Activated T-cell treated with anti-CD3 and anti-CD28 coated beads, Interleukin-2, amount 50 U/mL, for 4 hours (primary cell): ENCODE results near the gene UTS2R. TPM values are rescaled to one million over a fixed set of nuclear protein-coding genes. Genes with fewer than 3 reads are reported as not detected.

Source experiments
- ATAC-seq, 2 donors: fragments of 200-7000 bp; cut with Tn5 transposase; one replicate each; pipeline ENCODE4 v1.10.0; 2021
- DNase-seq: peaks from one replicate; pipeline ENCODE4 v3.0.0-alpha.2; 2020
- H3K27me3 Mint-ChIP-seq: one replicate; pipeline ENCODE4 v1.8.0; 2021; ENCODE audit warnings: low read depth, mixed read lengths
- H3K36me3 Mint-ChIP-seq: one replicate; pipeline ENCODE4 v1.8.0; 2022; ENCODE audit warnings: mixed read lengths; ENCODE audit not compliant: insufficient read depth
- H3K4me1 Mint-ChIP-seq: one replicate; pipeline ENCODE4 v1.8.0; 2021; ENCODE audit warnings: low read depth, mixed read lengths
- H3K4me3 Mint-ChIP-seq: one replicate; pipeline ENCODE4 v1.8.0; 2021; ENCODE audit warnings: mild to moderate bottlenecking, moderate library complexity, mixed read lengths
- H3K9me3 Mint-ChIP-seq: one replicate; pipeline ENCODE4 v1.8.0; 2021; ENCODE audit warnings: mixed read lengths
- total RNA-seq, 3 donors: library from RNA; stranded (reverse); gene quantifications; one replicate each; pipeline ENCODE4 v1.2.1, GENCODE V29; 2021

UTS2R gene
- total RNA-seq, result not detected

GRCh38 chr17:82371333-82372248 is at the start of gene UTS2R:
UTS2R (plus strand) TSS chr17:82371765; CDS start chr17:82374325, 2,560 bp downstream.
- ATAC-seq, result no peak
- no peak for DNase-seq
- Mint-ChIP-seq H3K4me3 (peak within 1 kb of the TSS; percentile 71), H3K27me3 (peaks cover 44% of the 10 kb centered on the region), H3K9me3 (no peaks in the 10 kb centered on the region), H3K4me1 (peaks cover 21% of the 10 kb centered on the region), H3K36me3 (no peaks in the 10 kb centered on the region)

GRCh38 chr17:82321947-82322466 is 49.6 kb upstream of the UTS2R start:
- H3K27me3 Mint-ChIP-seq, result no peaks in the 10 kb centered on the region
- no peaks in the 10 kb centered on the region for H3K36me3 Mint-ChIP-seq
- peaks cover 22% of the 10 kb centered on the region for H3K4me1 Mint-ChIP-seq
- ATAC-seq (no peak), DNase-seq (no peak)
- no peaks in the 10 kb centered on the region for H3K9me3 Mint-ChIP-seq
- H3K4me3 Mint-ChIP-seq, result peak overlapping the region; percentile 80

- peaks cover 22% of the 10 kb centered on the region for H3K4me1 Mint-ChIP-seq
- no peak for DNase-seq
- peak overlapping the region; percentile 80 for H3K4me3 Mint-ChIP-seq
- no peak for ATAC-seq
- no peaks in the 10 kb centered on the region for H3K27me3 Mint-ChIP-seq
- H3K9me3 Mint-ChIP-seq, result no peaks in the 10 kb centered on the region
- H3K36me3 Mint-ChIP-seq, result no peaks in the 10 kb centered on the region
These were observed 48.8 kb upstream of the UTS2R start for GRCh38 chr17:82322526-82323453.

- DNase-seq, result no peak
- Mint-ChIP-seq H3K36me3 (no peaks in the 10 kb centered on the region), H3K9me3 (no peaks in the 10 kb centered on the region), H3K4me3 (peak overlapping the region; percentile 56), H3K4me1 (peaks cover 22% of the 10 kb centered on the region), H3K27me3 (no peaks in the 10 kb centered on the region)
- ATAC-seq, result no peak
These were observed 47.9 kb upstream of the UTS2R start for GRCh38 chr17:82323514-82324234.

GRCh38 chr17:82324566-82325285 is 46.8 kb upstream of the UTS2R start:
- DNase-seq (no peak), ATAC-seq (no peak)
- no peaks in the 10 kb centered on the region for H3K27me3 Mint-ChIP-seq
- H3K4me1 Mint-ChIP-seq, result peaks cover 22% of the 10 kb centered on the region
- no peaks in the 10 kb centered on the region for H3K9me3 Mint-ChIP-seq
- peak overlapping the region; percentile 43 for H3K4me3 Mint-ChIP-seq
- H3K36me3 Mint-ChIP-seq, result no peaks in the 10 kb centered on the region

GRCh38 chr17:82325286-82326180 is 46.0 kb upstream of the UTS2R start:
- ATAC-seq, result no peak
- DNase-seq, result no peak
- no peaks in the 10 kb centered on the region for H3K9me3 Mint-ChIP-seq
- peaks cover 22% of the 10 kb centered on the region for H3K4me1 Mint-ChIP-seq
- no peaks in the 10 kb centered on the region for H3K27me3 Mint-ChIP-seq
- H3K4me3 Mint-ChIP-seq, result no peak overlapping the region
- H3K36me3 Mint-ChIP-seq, result no peaks in the 10 kb centered on the region

GRCh38 chr17:82327289-82327688 is 44.3 kb upstream of the UTS2R start:
- Mint-ChIP-seq H3K27me3 (no peaks in the 10 kb centered on the region), H3K9me3 (no peaks in the 10 kb centered on the region), H3K4me1 (peaks cover 18% of the 10 kb centered on the region), H3K36me3 (no peaks in the 10 kb centered on the region), H3K4me3 (no peak overlapping the region)
- ATAC-seq, result no peak
- no peak for DNase-seq

GRCh38 chr17:82327757-82328140 is 43.8 kb upstream of the UTS2R start:
- Mint-ChIP-seq H3K27me3 (peaks cover 1% of the 10 kb centered on the region), H3K9me3 (no peaks in the 10 kb centered on the region), H3K4me3 (no peak overlapping the region), H3K36me3 (no peaks in the 10 kb centered on the region), H3K4me1 (peaks cover 18% of the 10 kb centered on the region)
- DNase-seq (no peak), ATAC-seq (no peak)

- DNase-seq (no peak), ATAC-seq (no peak)
- Mint-ChIP-seq H3K9me3 (no peaks in the 10 kb centered on the region), H3K27me3 (peaks cover 2% of the 10 kb centered on the region), H3K36me3 (no peaks in the 10 kb centered on the region), H3K4me1 (peaks cover 19% of the 10 kb centered on the region), H3K4me3 (no peak overlapping the region)
These were observed 43.2 kb upstream of the UTS2R start for GRCh38 chr17:82328141-82328993.

- no peaks in the 10 kb centered on the region for H3K9me3 Mint-ChIP-seq
- no peak overlapping the region for H3K4me3 Mint-ChIP-seq
- ATAC-seq (no peak), DNase-seq (no peak)
- H3K27me3 Mint-ChIP-seq, result peaks cover 2% of the 10 kb centered on the region
- no peaks in the 10 kb centered on the region for H3K36me3 Mint-ChIP-seq
- H3K4me1 Mint-ChIP-seq, result peaks cover 17% of the 10 kb centered on the region
These were observed 42.5 kb upstream of the UTS2R start for GRCh38 chr17:82328994-82329507.

GRCh38 chr17:82329683-82330321 is 41.8 kb upstream of the UTS2R start:
- ATAC-seq (no peak), DNase-seq (no peak)
- Mint-ChIP-seq H3K4me3 (no peak overlapping the region), H3K27me3 (peaks cover 2% of the 10 kb centered on the region), H3K36me3 (no peaks in the 10 kb centered on the region), H3K4me1 (peaks cover 19% of the 10 kb centered on the region), H3K9me3 (no peaks in the 10 kb centered on the region)
